ENCODE data around the gene SRRD.
"Not testable (repeated sequence)": the region's sequence is repeated elsewhere in the genome, so short reads cannot be mapped to it uniquely, and the experiment has no call there.

The SRRD gene

DNA sequence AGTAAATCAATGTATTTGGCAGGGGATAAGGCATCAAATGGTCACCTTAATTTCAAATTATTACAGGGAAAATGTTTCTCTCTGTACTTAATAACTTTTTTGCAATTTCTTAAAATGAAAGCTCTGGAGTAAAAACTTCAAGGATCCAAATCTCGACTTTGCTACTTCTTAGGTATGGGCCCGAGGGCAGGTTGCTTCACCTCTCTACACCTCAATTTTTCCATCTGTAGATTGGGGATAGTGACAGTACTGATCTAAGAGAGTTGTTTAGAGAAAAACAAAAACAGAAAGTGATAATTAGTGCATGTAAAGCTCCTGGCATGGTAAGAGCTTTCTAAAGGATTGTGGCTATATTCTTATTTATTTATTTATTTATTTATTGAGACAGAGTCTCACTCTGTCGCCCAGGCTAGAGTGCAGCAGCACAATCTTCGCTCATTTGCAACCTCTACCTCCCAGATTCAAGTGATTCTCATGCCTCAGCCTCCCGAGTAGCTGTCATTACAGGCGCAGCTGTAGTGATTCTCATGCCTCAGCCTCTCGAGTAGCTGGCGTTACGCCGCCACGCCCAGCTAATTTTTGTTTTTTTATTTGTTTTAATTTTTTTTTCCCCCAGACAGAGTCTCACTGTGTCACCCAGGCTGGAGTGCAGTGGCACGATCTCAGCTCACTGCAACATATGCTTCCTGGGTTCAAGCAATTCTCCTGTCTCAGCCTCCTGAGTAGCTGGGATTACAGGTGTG, 30.9 kb downstream of the SRRD start:
- in situ Hi-C loops (cut with MboI; ENCODE audit: low sequenced_read_pairs), result no loop called here

DNA sequence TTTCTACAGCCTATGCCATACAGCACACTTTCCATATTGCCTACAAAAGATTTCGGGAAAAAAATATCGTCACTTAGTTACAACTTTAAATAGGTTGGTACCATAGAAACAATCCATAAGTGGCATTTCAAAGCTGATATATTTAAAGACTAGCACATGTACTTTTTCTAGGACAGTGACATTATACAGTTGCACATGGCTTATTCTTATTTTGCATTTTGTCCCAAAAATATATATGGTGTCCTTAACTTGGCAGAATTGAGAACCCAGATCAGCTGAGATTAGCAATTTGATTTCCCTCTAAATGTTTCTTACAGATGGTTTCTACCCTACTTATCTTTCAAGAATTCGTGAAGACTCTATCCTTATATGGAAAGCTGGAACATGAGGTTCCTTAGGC, 32.3 kb downstream of the SRRD start:
- in situ Hi-C loops (cut with MboI; ENCODE audit: low sequenced_read_pairs), result no loop called here

DNA sequence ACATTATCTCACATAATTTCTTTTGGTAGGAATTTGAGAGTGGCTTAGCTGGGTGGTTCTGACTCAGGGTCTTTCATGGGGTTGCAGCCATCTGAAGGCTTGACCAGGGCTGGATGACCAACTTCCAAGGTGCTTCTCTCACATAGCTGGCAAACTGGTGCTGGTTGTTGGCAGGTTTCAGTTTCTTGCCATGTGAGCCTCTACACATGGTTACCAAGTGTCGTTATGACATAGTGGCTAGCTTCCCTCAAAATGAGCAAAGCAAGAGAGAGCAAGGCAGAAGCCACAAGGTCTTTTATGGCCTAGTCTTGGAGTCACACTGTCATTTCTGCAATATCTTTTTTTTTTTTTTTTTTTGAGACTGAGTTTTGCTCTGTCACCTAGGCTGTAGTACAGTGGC, 32.8 kb downstream of the SRRD start:
- in situ Hi-C loops (cut with MboI; ENCODE audit: low sequenced_read_pairs), result no loop called here

DNA sequence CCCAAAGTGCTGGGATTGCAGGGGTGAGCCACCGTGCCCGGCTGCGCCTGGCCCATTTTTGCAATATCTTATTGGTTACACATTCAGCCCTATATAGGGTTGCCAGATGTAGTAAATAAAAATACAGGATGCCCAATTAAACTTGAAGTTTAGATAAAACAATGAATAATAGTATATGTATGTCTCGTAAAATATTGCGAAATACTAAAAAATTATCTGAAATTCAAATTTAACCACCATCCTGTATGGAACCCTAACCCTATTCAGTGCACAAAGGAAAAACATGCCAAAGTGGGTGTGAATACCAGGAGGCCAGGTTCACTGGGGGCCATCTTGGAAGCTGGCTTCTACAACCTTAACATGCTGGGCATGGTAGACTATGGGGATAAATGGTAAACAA, 33.8 kb downstream of the SRRD start:
- in situ Hi-C loops (cut with MboI; ENCODE audit: low sequenced_read_pairs), result no loop called here

DNA sequence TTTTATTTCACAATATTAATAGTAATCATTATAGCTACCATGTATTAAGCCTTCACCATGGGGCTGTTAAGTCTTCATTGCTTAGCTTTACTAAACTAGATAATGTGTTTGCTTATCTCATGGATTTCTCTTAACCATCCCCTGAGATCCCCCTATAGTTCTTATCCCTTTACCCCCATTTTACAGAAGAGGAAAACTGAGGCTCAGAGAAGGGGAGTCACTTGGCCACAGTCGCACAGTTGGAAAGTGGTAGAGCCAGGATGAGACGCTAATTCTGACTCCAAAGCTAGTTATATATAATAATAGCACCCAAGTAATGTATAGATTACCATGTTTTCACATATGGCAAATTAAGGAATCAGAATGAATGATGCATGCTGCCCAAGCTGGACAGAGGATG, 38.3 kb downstream of the SRRD start:
- in situ Hi-C loops (cut with MboI; ENCODE audit: low sequenced_read_pairs), result no loop called here

DNA sequence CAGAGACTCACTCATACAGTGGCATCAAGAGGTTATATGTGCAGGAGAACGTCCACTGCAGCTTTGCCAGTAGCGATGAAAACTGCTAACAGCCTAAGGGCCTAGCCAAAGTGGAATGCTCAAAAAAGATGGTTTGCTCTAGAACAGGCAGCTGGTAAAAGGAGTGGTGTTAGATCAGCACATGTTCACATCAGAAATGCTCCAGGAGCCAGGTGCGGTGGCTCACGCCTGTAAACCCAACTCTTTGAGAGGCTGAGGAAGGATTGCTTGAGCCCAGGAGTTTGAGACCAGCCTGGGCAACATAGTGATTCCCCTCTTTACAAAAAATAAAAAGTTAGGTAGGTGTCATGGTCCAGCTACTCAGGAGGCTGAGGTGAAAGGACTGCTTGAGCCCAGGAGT, 38.9 kb downstream of the SRRD start:
- in situ Hi-C loops (cut with MboI; ENCODE audit: low sequenced_read_pairs), result no loop called here

DNA sequence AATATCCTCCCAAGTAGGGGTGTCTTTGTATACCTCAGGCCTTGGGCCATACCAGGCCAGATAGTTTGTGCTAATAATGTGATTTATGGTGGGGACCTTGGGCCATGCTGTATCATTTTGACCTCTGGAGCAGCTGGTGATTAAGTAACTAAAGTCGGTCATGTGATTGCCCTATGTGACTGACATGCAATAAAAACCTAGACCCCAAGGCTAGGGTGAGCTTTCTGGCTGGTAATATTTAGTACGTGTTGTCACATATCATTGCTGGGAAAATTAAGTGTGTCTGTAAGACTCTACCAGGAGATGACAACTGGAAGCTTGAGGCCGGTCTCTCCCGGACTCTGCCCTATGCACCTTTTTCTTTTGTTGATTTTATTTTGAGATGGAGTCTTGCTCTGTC, 41.2 kb downstream of the SRRD start:
- in situ Hi-C loops (cut with MboI; ENCODE audit: low sequenced_read_pairs), result no loop called here

DNA sequence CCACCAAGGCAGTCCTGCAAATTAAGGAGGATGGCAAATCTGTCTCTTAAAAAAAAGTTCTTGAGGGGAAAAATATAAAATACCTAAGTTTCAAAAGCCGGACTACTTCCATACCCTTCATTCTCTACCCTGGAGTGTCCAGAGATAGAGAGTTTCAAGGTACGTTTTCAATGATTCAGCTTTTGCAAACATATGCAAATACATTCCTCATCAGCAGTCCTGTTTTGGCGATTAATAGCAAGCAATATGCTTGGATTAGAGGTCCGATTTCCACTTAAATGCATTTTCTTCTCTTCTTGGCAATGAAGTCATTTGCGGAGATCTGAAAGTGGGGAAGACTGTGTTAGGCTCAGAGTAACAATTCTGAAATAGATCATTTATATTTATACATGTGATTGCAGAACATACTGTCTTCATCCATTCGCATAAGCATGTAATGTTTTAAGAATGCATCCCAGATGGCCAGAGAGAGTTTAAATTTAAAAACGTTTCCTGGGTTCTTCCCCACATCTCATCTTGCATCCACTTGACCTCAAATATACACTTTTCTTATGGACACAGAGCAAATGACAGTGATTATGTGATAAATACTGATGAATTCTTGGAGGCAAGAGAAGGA, 42.4 kb downstream of the SRRD start:
- in situ Hi-C loops (cut with MboI; ENCODE audit: low sequenced_read_pairs), result no loop called here

DNA sequence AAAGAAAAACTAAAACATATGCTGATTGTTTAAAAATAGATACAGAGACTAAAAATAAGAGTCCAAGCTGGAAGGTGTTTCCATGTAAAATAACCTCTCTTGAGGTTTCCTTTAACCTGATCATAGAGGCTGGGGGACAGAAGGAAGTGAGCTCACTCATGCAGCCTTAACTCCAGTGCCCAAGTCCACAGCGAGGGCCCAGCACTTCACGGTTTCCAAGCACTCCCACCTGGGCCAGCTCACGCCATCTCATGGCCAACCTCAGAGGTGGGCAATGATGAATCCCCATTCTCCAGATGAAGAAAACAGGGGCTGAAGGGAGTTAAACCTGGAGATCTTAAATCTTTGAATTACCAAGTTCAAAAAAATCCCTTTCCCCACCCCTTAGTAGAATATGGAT, 43.5 kb downstream of the SRRD start:
- in situ Hi-C loops (cut with MboI; ENCODE audit: low sequenced_read_pairs), result no loop called here

DNA sequence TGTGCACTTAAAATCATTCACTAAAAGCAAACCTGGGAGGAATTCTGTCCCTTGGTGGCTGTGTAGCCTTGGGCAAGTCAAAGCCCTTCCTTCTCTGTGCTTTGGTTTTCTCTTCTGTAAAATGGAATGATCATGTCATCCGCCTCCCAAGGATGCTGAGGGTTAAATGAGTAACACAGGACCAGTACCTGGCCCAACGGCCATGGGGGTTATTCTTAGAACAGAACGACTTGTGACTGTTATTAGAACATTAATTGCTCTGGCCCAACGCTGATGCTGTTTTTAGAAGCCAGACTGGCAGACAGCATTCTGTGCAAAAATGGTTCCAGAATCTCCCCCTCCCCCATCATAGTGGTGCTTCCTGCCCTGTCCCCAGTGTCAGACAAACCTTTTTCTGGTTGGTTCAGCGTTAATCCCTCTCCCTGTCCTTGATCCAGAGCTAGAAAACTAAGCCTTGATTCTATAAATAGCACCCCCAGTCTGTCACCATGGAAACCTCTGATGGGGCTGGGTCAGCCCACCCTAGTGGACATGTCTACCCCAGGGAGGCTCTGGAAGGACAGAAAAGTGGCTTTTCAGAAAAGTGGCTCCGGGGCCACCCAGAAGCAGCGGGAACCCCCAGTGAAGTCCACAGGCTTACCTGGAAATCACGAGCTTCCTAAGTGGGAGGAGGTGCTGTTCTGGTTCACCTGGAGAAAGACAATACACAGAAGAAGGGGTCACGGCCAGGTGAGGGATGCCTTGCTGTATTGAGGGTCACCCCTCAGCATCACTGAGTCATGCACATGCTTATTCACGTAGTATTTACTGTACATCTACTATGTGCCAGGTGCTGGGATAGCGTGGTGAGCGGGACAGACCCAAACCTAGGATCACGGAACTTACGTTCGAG, 44.1 kb downstream of the SRRD start:
- in situ Hi-C loops (cut with MboI; ENCODE audit: low sequenced_read_pairs), result no loop called here

DNA sequence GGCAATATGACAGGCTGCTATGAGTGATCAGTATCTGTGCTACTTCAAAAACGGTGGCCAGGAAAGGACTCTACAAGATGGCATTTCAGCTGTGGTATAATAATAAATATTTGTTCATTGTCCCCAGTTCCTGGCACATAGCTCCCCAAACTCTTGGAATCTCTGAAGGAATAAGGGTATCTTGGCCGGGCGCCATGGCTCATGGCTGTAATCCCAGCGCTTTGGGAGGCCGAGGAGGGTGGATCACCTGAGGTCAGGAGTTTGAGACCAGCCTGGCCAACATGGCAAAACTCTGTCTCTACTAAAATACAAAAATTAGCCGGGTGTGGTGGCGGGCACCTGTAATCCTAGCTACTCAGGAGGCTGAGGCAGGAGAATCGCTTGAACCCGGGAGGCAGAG, 44.8 kb downstream of the SRRD start:
- in situ Hi-C loops (cut with MboI; ENCODE audit: low sequenced_read_pairs), result not testable (repeated sequence)

DNA sequence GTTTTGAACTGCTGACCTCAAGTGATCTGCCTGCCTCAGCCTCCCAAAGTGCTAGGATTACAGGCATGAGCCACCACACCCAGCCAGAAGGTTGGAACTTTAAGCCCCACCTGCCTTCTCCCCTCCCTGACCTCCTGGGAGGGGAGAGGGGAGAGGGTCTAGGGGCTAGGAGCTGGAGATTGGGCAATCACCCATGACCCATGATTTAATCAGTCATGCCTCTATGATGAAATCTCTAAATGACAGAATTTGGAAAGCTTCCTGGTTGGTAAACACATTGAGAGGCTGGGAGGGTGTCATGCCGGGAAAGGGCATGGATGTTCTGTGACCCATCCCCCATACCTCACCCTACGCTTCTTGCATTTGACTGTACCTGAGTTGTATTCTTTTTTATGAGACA, 45.7 kb downstream of the SRRD start:
- in situ Hi-C loops (cut with MboI; ENCODE audit: low sequenced_read_pairs), result no loop called here

DNA sequence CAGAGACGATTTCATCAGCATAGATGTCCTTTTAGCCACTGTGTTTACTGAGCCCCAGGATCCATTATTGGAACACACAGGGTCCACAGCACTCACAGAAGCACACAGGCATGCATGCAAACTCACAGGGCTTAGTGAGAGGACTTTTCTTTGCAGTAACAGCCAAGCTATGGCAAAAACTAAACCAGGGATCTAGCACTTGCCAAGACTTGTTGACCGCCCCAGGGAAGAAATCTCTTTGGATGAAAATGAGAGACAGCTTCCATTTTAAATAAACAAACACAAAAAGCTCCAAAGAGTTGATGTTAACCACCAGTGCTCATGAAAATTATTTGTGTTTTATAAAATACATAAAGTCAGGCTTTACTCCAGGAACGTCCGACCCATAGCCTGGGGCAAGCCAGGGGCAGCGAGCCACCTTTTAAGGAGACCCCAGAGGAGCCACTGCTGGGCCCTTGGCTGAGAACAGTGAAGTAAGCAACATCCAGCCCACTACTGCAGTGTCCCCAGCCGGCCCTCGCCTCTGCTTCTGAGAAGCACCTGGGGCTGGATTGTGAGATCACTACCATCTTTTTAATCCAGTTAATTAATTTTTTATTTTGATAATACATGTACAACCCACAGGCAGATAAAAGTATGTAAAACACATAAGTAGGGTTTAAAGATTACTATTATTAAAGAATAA, 50.6 kb downstream of the SRRD start:
- in situ Hi-C loops (cut with MboI; ENCODE audit: low sequenced_read_pairs), result no loop called here

DNA sequence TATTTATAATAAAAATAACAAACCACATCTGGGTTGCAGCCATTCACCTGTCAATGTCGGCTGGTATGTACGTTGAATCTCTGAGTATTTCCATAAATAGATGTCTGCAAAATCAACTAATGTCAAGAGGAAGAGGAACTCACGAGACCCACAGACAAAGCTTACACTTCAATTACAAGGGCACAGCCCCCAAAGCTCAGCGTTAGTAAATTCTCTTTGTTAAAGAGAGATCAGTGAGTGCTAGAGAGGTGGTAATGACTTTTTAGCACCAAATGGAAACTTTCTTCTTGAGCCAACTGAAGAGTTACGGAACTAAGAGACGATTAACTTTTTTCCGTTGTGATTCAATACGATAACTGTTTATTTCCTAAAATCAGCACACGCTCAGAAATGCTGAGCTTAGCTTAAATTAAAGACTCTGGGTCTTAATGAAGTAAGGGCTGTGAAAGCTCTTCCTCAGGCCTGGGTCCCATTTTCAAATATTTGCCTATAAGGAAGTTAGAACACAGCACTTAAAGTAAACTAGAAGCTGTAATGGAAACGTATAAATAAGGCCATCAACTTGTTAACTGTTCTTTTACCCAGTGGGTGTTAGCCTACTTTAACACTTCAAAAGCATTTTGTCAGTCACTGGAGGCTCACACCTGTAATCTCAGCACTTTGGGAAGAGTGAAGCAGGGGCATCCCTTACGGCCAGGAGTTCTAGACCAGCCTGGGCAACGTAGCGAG, 51.4 kb downstream of the SRRD start:
- in situ Hi-C loops (cut with MboI; ENCODE audit: low sequenced_read_pairs), result no loop called here

DNA sequence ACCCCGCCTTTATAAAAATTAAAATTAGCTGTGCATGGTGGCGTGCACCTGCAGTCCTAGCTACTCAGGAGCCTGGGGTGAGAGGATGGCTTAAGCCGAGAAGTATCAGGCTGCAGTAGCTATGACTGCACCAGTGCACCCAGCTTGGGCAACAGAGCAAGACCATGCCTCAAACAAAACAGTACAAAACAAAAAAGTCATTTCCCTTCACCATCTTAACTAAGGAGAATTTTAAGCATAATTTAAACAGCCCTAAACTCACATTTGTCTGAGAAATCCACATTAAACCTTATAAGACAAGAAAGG, 51.9 kb downstream of the SRRD start:
- in situ Hi-C loops (cut with MboI; ENCODE audit: low sequenced_read_pairs), result no loop called here

DNA sequence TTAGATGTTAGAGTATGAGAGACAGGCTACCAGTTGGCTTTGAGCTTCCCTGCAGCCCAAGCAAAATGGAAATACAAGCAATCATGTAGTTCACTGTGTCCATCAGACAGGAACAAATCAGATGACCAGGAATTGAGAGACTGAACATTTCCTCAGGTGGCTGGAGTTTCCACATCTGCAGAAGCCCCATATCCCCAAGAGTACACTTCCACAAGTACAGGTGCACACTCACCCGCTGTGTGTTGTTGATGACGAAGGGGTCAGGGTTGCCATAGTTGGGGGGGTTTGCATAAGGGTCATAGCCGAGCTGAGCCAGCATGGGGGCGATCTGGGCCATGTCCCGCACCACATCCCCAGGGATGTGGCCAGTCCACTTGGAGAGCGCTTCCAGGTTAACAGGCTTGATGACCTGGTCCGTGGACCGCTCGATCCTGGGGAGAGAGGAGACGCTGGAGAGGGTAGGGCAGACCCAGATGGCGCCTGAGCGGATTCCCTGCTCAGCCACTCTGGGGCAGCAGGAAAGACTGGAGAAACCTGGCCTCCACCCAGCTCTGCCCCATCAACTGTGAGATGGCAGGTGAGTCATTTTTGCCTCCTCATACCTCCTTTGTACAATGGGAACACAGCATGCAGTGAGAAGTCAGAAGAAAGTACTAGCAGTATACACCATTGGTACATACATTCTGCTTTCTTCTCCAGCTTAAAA, 52.5 kb downstream of the SRRD start:
- in situ Hi-C loops (cut with MboI; ENCODE audit: low sequenced_read_pairs), result no loop called here

DNA sequence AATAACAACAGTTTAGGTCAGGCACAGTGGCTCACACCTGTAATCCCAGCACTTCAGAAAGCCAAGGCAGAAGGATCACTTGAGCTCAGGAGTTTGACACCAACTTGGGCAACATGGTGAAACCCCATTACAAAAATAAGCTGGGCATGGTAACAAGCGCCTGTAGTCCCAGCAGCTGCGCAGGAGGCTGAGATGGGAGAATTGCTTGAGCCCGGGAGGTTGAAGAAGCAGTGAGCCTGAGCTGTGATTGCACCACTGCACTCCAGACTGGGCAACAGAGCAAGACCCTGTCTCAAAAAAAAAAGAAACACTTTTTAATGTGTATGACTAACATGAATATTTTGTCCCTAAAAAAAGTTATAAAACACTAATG, 53.1 kb downstream of the SRRD start:
- in situ Hi-C loops (cut with MboI; ENCODE audit: low sequenced_read_pairs), result no loop called here

DNA sequence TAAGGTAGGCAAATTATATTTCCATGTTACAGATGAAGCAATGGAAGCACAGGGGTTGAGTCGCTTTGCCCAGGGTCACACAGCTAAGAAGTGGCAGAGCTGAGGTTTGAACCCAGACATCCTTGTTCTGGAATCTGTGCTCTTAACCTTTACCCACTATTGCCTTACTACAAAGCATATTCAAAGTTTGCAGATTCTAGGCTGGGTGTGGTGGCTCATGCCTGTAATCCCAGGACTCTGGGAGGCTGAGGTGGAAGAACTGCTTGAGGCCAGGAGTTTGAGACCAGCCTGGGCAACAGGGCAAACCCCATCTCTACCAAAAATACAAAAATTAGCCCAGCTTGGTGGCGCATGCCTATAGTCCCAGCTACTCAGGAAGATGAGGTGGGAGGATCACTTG, 56.4 kb downstream of the SRRD start:
- in situ Hi-C loops (cut with MboI; ENCODE audit: low sequenced_read_pairs), result no loop called here

DNA sequence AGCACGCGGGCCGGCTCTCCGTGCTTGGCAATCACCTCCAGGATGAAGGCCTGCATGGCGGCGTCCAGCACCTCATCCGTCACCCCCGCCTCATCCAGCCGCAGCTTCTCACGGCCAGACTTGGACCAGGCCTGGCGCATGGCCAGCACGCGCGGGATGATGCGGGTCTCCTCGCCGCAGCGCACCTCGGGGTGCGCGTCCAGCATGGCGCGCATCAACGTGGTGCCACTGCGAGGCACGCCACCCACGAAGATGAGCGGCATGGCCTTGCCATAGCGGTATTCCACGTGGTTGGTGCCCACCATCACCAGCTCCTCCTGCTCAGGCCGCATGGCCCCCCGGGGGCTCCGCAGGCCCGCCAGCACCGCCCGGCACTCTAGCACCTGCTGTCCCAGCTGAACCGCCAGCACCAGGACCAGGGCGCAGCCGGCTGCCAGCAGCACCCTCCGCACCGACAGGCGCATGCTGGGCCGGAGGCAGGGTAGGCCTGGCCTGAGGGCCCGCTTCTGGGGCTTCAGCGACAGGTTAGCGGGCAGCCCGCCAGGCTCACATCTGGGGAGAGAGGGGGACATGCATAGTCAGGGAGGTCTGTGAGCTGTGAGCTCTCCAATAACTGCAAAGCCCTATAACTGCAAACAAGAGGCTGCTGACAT, 57.6 kb downstream of the SRRD start:
- in situ Hi-C loops (cut with MboI; ENCODE audit: low sequenced_read_pairs), result no loop called here

DNA sequence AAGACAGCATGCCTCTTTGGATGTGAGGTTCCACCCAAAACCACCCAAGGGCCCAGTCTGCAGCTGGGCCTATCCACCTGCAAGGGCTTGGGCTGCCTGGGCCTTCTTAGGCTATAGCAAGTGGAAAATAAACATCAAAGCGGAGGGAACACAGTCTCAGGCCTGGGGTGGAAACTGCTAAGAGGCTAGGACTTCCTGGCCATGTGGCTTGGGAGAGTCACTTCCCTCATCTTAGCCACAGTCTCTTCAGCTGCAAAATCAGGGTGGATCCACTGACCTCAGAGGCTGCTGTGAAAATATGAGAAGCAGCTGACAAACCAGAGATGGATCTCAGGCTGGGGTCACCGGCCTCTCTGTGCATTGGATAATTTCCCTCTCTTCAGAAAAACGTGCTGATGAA, 59.2 kb downstream of the SRRD start:
- in situ Hi-C loops (cut with MboI; ENCODE audit: low sequenced_read_pairs), result no loop called here

Measured in HL-60/S4 (cell line).